LNCaP clone FGC (cell line): ENCODE data around the gene RAB11FIP4.

Source experiments
- DNase-seq: peaks from one replicate; pipeline ENCODE4 v3.0.0-alpha.2; 2011; ENCODE audit warnings: low read depth
- H3K4me3 ChIP-seq: 2 replicates; pipeline ENCODE4 v1.5.1; 2011; ENCODE audit warnings: mild to moderate bottlenecking, low read depth, low read length, control low read depth
- TF ChIP-seq, protein P1 (sequence below): IDR thresholded peaks from 2 replicates; pipeline ENCODE4 v1.5.1; 2012; ENCODE audit warnings: mild to moderate bottlenecking; ENCODE audit not compliant: control insufficient read depth, insufficient read depth; ENCODE audit errors: extremely low read depth

Gene RAB11FIP4

DNA sequence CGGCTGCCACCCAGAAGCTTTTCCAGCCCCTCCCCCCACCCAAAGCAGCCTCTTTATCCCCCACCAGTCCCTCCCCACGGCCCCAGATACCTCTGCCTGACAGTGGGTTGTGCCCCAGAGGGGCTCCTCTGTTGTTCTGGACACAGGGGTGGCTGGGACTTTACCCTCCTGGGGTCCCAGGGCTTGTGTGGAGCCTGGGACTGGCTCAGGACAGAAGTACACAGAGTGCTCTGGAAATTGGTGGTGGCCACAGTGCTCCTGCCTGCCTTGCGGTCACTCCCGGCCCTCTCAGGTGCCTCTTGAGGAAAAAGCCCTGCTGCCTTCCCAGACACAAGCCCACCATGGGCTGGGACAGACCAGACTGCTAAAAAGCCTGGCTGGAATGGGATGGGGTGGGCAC is 68.2 kb downstream of the RAB11FIP4 start:
- TF ChIP-seq, protein P1, sequence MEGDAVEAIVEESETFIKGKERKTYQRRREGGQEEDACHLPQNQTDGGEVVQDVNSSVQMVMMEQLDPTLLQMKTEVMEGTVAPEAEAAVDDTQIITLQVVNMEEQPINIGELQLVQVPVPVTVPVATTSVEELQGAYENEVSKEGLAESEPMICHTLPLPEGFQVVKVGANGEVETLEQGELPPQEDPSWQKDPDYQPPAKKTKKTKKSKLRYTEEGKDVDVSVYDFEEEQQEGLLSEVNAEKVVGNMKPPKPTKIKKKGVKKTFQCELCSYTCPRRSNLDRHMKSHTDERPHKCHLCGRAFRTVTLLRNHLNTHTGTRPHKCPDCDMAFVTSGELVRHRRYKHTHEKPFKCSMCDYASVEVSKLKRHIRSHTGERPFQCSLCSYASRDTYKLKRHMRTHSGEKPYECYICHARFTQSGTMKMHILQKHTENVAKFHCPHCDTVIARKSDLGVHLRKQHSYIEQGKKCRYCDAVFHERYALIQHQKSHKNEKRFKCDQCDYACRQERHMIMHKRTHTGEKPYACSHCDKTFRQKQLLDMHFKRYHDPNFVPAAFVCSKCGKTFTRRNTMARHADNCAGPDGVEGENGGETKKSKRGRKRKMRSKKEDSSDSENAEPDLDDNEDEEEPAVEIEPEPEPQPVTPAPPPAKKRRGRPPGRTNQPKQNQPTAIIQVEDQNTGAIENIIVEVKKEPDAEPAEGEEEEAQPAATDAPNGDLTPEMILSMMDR, result no peak
- no peak overlapping the region for H3K4me3 ChIP-seq
- DNase-seq, result no peak

DNA sequence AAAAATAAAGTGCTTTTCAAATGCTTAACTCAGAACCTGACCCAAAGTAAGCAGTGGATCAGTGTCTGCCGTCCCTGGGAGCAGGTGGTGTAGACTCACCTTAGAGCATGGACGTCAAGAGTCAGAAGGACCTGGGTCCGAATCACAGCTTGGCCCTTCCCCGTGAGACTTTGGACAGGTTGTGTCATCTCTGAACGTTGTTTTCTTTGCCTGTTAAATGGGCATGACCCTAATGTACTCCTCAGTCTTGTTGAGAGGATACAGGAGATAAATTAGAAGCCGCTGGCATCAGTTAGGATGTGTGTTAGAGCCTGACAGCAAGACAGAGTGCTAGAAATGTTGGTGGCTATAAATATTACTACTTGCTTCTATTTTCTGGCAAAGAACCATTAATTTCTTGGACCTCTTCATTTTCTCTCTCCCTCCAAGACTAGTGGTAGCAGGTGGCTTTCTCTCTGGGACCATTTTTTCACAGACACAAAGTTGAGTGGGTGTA is 68.8 kb downstream of the RAB11FIP4 start:
- TF ChIP-seq, protein P1, result no peak
- no peak for DNase-seq
- no peak overlapping the region for H3K4me3 ChIP-seq

DNA sequence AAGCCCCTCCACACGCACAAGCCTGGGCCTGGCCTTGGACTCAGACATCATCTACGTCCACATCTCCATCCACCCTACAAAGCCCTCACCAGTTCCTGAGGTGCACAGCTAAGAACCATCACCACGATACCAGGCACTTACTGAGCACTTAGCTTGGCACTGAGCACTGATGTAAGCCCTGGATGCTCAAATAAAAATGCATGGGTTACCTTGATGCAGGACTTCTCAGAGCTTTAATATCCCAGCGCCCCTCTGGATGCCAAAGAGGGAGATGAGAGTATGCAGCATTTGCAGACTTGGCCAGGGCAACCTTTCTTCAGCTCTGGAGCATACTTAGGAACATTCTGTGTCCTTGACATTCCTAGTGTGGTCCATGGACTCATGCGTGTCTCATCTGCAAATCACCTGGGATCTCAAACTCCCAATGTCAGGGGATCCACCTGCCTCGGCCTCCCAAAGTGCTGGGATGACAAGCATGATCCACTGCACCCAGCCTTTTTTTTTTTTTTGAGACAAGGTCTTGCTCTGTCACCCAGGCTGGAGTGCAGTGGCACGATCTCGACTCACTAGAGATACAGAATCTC is 69.8 kb downstream of the RAB11FIP4 start:
- DNase-seq, result no peak
- TF ChIP-seq, protein P1, result no peak

DNA sequence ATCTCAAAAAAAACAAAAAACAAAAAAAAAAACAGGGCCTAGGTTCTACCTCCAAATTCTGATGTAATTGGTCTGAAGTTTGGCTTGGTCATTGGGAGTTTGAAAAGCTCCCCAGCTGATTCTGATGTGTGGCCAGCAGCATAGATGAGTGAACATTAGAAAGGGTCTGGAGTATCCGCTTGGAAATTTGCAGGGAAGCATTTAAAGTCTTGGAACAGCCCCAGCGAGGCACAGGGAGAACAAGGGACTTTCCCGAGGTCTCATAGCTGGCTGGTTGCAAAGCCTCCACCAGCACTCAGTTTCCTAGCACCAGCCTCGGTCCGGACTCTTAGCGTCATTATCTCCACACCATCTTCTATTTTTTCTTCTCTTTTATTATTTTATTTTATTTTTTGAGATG is 70.8 kb downstream of the RAB11FIP4 start:
- TF ChIP-seq, protein P1, result no peak
- no peak for DNase-seq
- no peak overlapping the region for H3K4me3 ChIP-seq

More for the DNA sequence above, 69.8 kb downstream of the RAB11FIP4 start:
- no peak overlapping the region for H3K4me3 ChIP-seq

DNA sequence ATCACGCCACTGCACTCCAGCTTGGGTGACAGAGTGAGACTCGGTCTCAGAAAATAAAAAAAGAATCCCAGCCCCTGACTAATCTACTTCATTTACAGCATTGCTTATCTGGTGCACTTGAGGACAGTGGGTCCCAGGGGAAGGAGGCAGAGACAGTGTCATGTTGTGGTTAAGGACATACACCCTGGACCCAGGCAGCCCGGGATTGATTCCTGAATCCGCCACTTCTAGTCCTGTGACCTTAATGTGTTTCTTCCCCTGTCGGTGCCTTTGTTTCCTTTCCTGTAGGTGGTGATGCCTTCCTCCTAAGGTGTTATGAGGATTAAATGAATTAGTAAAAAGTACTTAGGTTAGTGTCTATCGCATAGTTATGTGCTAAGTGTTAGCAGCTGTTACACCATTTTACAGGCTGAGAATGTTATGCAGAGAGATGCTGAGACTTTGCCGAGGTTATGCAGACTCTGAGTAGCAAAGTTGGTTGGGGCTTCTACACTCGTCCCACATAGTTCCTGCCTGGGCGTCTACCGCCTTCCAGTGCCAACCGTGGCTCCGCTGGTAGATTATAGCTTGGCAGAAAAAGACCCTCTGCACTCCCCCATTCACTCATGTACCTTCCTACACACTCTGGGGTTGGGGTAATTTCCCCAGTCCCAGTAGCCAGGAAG is 74.8 kb downstream of the RAB11FIP4 start:
- DNase-seq, result no peak
- no peak overlapping the region for H3K4me3 ChIP-seq
- TF ChIP-seq, protein P1, result no peak

DNA sequence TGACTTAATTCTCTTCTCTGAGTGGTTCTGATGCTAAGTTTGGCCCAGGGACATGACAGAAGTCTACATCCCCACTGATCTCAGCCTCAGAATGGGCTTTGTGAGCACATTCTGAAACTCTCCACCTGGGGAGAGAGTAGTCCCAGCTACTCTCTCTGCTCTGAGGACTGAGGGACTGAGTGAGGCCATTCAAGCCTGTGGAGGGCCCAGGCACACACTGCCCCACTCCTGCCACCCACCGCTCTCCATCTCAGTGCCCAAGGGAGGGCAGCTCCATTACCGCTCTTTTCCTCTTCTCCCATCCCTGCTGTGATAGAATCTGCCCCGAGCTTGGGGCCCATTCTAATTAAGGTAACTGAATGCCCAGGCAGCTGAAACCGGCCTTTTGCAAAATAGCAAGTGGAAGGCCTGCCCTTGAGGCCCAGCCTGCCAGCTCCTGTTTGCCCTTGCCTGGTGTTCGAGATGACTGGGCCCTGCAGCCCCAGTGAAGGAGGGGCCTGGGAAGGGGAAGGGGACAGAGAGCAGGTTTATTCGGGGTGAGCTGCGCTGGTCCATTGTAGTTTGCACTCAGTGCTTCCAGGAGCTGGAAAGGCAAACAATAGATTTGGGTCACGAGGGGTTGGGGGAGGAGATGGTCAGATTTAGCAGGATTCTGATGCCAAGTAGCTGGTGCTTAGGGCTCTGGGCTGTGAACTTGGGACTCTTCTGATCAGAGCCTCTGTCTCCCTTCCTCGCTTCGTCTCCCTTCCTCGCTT is 76.2 kb downstream of the RAB11FIP4 start:
- TF ChIP-seq, protein P1, result no peak
- H3K4me3 ChIP-seq, result no peak overlapping the region
- peak; percentile 46 for DNase-seq
